Activated naive CD4-positive, alpha-beta T cell treated with anti-CD3 and anti-CD28 coated beads for 36 hours (primary cell): ENCODE data around the gene COA5. TPM values are rescaled to one million over a fixed set of nuclear protein-coding genes. Genes with fewer than 3 reads are reported as not detected.
"Not testable (repeated sequence)": the region's sequence is repeated elsewhere in the genome, so short reads cannot be mapped to it uniquely, and the experiment has no call there.

Experiments
- CTCF ChIA-PET: fragments of 350-600 bp; sonication (Branson Sonifier 250); formaldehyde crosslinking; loops from one replicate; lab custom pipeline; 2021; ENCODE audit warnings: antibody characterized with exemption; lab: Charles Lee
- DNase-seq: peaks from one replicate; pipeline ENCODE4 v3.0.0-alpha.2; 2020
- H3K27ac Mint-ChIP-seq: one replicate; pipeline ENCODE4 v1.8.0; 2021; ENCODE audit warnings: mild to moderate bottlenecking, mixed read lengths
- H3K27me3 Mint-ChIP-seq: one replicate; pipeline ENCODE4 v1.8.0; 2021; ENCODE audit warnings: low read depth, mixed read lengths
- H3K36me3 Mint-ChIP-seq: one replicate; pipeline ENCODE4 v1.8.0; 2021; ENCODE audit warnings: low read depth, mixed read lengths
- H3K4me1 Mint-ChIP-seq: one replicate; pipeline ENCODE4 v1.8.0; 2021; ENCODE audit warnings: low read depth, mixed read lengths
- H3K4me3 Mint-ChIP-seq: one replicate; pipeline ENCODE4 v1.8.0; 2021; ENCODE audit warnings: mild to moderate bottlenecking, moderate library complexity, mixed read lengths
- H3K9me3 Mint-ChIP-seq: one replicate; pipeline ENCODE4 v1.8.0; 2021; ENCODE audit warnings: mixed read lengths
- intact Hi-C: fragments of 100-400 bp; cut with micrococcal nuclease; formaldehyde crosslinking; loops from one replicate; pipeline ENCODE4 v1.15.1; 2023
- total RNA-seq, 2 experiments: library from RNA; stranded (reverse); gene quantifications; one replicate each; pipeline ENCODE4 v1.2.3, GENCODE V29; 2021

Gene COA5
- total RNA-seq, 2 experiments from 2014 or later, result 34.4 to 37.8 TPM

- DNase-seq, result no peak
- peak overlapping the region; percentile 10 for H3K27ac Mint-ChIP-seq
- intact Hi-C loops, result loop anchor here (5.0 to 10.0 kb wide), 2 partner anchors 550 to 732 kb away; partner anchors contain the start of genes EIF5B, LIPT1, TSGA10 and TXNDC9
- H3K4me3 Mint-ChIP-seq, result no peak overlapping the region
- H3K9me3 Mint-ChIP-seq, result no peaks in the 10 kb centered on the region
- H3K36me3 Mint-ChIP-seq, result peaks cover 12% of the 10 kb centered on the region
- CTCF ChIA-PET, result interaction anchor here (1.0 to 2.3 kb wide), 6 partner anchors 9 to 232 kb away, joined by 3 to 8 read pairs (median 4); no protein-coding TSS in a partner anchor
- H3K4me1 Mint-ChIP-seq, result peaks cover 40% of the 10 kb centered on the region
- H3K27me3 Mint-ChIP-seq, result no peaks in the 10 kb centered on the region
Measured at GRCh38 chr2:98605076-98605475, 3.2 kb downstream of the COA5 start.

GRCh38 chr2:98604547-98604946, 3.8 kb downstream of the COA5 start:
- no peaks in the 10 kb centered on the region for H3K27me3 Mint-ChIP-seq
- H3K36me3 Mint-ChIP-seq, result peaks cover 10% of the 10 kb centered on the region
- peak overlapping the region; percentile 10 for H3K27ac Mint-ChIP-seq
- no peaks in the 10 kb centered on the region for H3K9me3 Mint-ChIP-seq
- CTCF ChIA-PET, result interaction anchor here (1.0 to 2.3 kb wide), 5 partner anchors 8 to 233 kb away, joined by 3 to 8 read pairs (median 5); no protein-coding TSS in a partner anchor
- H3K4me1 Mint-ChIP-seq, result peaks cover 35% of the 10 kb centered on the region
- peak; percentile 46 for DNase-seq
- intact Hi-C loops, result loop anchor here (10.0 kb wide), 1 partner anchor 550 kb away; the partner anchor contains the start of genes LIPT1 and TSGA10
- H3K4me3 Mint-ChIP-seq, result no peak overlapping the region

DNA sequence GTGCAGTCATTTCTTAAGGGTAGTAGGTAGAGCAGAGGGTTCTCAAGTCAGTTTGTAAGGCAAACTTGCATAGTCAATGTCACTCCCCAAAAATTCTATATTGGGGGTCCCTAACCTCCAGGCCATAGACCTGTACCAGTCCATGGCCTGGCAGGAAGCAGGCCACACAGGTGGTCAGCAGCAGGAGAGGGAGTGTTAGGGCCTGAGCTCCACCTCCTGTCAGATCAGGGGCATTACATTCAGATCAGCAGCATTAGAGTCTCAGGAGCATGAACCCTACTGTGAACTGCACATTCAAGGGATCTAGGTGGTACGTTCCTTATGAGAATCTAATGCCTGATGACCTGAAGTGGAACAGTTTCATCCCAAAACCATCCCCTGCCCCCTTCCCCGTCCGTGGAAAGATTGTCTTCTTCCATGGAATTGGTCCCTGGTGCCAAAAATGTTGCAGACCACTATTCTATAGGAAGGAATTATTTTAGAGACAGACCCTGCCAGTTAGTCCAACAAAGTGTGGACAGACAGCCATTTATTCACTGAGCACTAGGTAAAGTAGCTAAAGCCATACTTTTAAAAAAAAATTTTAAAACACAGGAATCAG, 6.7 kb downstream of the COA5 start:
- DNase-seq, result no peak

GRCh38 chr2:98598781-98599428, 9.4 kb downstream of the COA5 start:
- DNase-seq, result no peak
- intact Hi-C loops, result no loop called here
- Mint-ChIP-seq H3K4me3 (no peak overlapping the region), H3K27me3 (no peaks in the 10 kb centered on the region), H3K4me1 (peaks cover 11% of the 10 kb centered on the region), H3K9me3 (peaks cover 3% of the 10 kb centered on the region), H3K36me3 (peaks cover 40% of the 10 kb centered on the region), H3K27ac (peak overlapping the region; percentile 61)
- CTCF ChIA-PET, result interaction anchor here (0.6 to 0.7 kb wide), 3 partner anchors 67 to 291 kb away, joined by 3 to 5 read pairs (median 4); no protein-coding TSS in a partner anchor

More for the DNA sequence above, 6.7 kb downstream of the COA5 start:
- Mint-ChIP-seq H3K4me1 (peaks cover 31% of the 10 kb centered on the region), H3K4me3 (no peak overlapping the region), H3K27ac (peak overlapping the region; percentile 36), H3K27me3 (no peaks in the 10 kb centered on the region), H3K36me3 (peaks cover 28% of the 10 kb centered on the region), H3K9me3 (no peaks in the 10 kb centered on the region)
- intact Hi-C loops, result loop anchor here (1.0 to 10.0 kb wide), 2 partner anchors 188 to 553 kb away; partner anchors contain the start of genes LIPT1 and TSGA10
- CTCF ChIA-PET, result interaction anchor here (0.7 to 1.6 kb wide), 4 partner anchors 24 to 118 kb away, joined by 3 to 5 read pairs (median 3); no protein-coding TSS in a partner anchor

- peaks cover 42% of the 10 kb centered on the region for H3K36me3 Mint-ChIP-seq
- H3K4me3 Mint-ChIP-seq, H3K9me3 Mint-ChIP-seq, intact Hi-C loops, DNase-seq, H3K27ac Mint-ChIP-seq, CTCF ChIA-PET, H3K27me3 Mint-ChIP-seq: not testable (repeated sequence)
- peaks cover 16% of the 10 kb centered on the region for H3K4me1 Mint-ChIP-seq
Measured at GRCh38 chr2:98594665-98595064, 13.6 kb downstream of the COA5 start.

DNA sequence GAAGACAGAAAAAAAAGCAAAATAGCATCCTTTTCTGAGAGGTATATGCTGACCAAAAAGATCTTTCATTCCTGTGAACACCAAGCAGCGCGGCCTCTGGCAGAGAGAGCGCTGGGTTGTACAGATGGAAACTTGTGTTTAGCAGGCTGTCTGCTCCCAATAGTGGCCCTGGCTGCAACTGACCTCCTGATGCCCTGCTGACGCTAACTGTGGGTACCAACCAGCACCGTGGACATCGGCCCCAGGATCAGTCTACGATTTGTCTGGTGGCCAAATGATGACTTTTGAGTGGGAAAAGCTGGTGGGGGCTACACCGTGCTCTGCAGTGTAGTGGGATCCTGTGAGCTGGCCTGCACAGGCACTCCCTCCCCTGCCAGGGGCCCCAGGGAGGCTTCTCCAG, 15.7 kb downstream of the COA5 start:
- H3K4me3 Mint-ChIP-seq, result no peak overlapping the region
- DNase-seq, result no peak
- H3K9me3 Mint-ChIP-seq, result peaks cover 7% of the 10 kb centered on the region
- CTCF ChIA-PET, result interaction anchor here (0.5 kb wide), 1 partner anchor 245 kb away, joined by 5 read pairs; no protein-coding TSS in a partner anchor
- intact Hi-C loops, result no loop called here
- no peaks in the 10 kb centered on the region for H3K27me3 Mint-ChIP-seq
- peaks cover 16% of the 10 kb centered on the region for H3K4me1 Mint-ChIP-seq
- H3K36me3 Mint-ChIP-seq, result peaks cover 31% of the 10 kb centered on the region
- no peak overlapping the region for H3K27ac Mint-ChIP-seq

- no peak for DNase-seq
- Mint-ChIP-seq H3K27ac (no peak overlapping the region), H3K27me3 (no peaks in the 10 kb centered on the region), H3K4me3 (no peak overlapping the region), H3K4me1 (peaks cover 12% of the 10 kb centered on the region), H3K9me3 (peaks cover 7% of the 10 kb centered on the region), H3K36me3 (peaks cover 22% of the 10 kb centered on the region)
- CTCF ChIA-PET, result no interaction called here
- intact Hi-C loops, result loop anchor here (5.0 kb wide), 1 partner anchor 248 kb away; no protein-coding TSS in a partner anchor
Measured at GRCh38 chr2:98589489-98589888, 18.8 kb downstream of the COA5 start.

GRCh38 chr2:98588880-98589431, 19.4 kb downstream of the COA5 start:
- no peak for DNase-seq
- no peaks in the 10 kb centered on the region for H3K27me3 Mint-ChIP-seq
- peaks cover 5% of the 10 kb centered on the region for H3K9me3 Mint-ChIP-seq
- H3K4me3 Mint-ChIP-seq, result no peak overlapping the region
- H3K36me3 Mint-ChIP-seq, result peaks cover 18% of the 10 kb centered on the region
- intact Hi-C loops, result loop anchor here (5.0 kb wide), 1 partner anchor 248 kb away; no protein-coding TSS in a partner anchor
- CTCF ChIA-PET, result no interaction called here
- no peak overlapping the region for H3K27ac Mint-ChIP-seq
- H3K4me1 Mint-ChIP-seq, result peaks cover 12% of the 10 kb centered on the region

GRCh38 chr2:98586551-98587140, 21.7 kb downstream of the COA5 start:
- intact Hi-C loops, result loop anchor here (5.0 kb wide), 1 partner anchor 251 kb away; no protein-coding TSS in a partner anchor
- no peaks in the 10 kb centered on the region for H3K9me3 Mint-ChIP-seq
- CTCF ChIA-PET, result interaction anchor here (1.3 kb wide), 1 partner anchor 18 kb away, joined by 5 read pairs; no protein-coding TSS in a partner anchor
- DNase-seq, result no peak
- no peak overlapping the region for H3K4me3 Mint-ChIP-seq
- no peaks in the 10 kb centered on the region for H3K27me3 Mint-ChIP-seq
- H3K4me1 Mint-ChIP-seq, result peaks cover 12% of the 10 kb centered on the region
- H3K36me3 Mint-ChIP-seq, result peaks cover 8% of the 10 kb centered on the region
- no peak overlapping the region for H3K27ac Mint-ChIP-seq

DNA sequence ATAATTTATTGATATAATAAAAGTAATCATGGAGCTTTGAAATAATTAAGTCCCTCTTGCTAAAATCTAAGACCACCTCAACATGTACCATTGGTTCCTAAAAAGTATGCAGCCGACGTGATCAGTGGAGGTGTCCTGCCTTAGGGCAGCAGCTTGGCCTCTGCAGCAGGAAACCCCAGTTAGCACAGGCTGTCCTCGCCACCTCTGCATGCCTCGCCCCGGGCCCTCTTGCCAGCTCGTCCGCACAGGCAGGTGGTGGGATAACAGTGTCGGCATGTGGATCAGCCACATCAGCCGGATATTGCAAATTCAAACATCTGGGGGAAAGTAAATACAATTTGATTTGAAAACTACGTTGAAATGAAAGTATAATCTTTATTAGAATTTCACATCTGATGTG, 22.9 kb downstream of the COA5 start:
- no peak overlapping the region for H3K4me3 Mint-ChIP-seq
- H3K4me1 Mint-ChIP-seq, result peaks cover 7% of the 10 kb centered on the region
- no peaks in the 10 kb centered on the region for H3K27me3 Mint-ChIP-seq
- H3K36me3 Mint-ChIP-seq, result peaks cover 6% of the 10 kb centered on the region
- H3K27ac Mint-ChIP-seq, result no peak overlapping the region
- DNase-seq, result no peak
- H3K9me3 Mint-ChIP-seq, result no peaks in the 10 kb centered on the region
- CTCF ChIA-PET, result interaction anchor here (0.8 to 1.2 kb wide), 2 partner anchors 201 to 252 kb away, joined by 3 read pairs; no protein-coding TSS in a partner anchor
- intact Hi-C loops, result loop anchor here (5.0 kb wide), 1 partner anchor 252 kb away; no protein-coding TSS in a partner anchor

DNA sequence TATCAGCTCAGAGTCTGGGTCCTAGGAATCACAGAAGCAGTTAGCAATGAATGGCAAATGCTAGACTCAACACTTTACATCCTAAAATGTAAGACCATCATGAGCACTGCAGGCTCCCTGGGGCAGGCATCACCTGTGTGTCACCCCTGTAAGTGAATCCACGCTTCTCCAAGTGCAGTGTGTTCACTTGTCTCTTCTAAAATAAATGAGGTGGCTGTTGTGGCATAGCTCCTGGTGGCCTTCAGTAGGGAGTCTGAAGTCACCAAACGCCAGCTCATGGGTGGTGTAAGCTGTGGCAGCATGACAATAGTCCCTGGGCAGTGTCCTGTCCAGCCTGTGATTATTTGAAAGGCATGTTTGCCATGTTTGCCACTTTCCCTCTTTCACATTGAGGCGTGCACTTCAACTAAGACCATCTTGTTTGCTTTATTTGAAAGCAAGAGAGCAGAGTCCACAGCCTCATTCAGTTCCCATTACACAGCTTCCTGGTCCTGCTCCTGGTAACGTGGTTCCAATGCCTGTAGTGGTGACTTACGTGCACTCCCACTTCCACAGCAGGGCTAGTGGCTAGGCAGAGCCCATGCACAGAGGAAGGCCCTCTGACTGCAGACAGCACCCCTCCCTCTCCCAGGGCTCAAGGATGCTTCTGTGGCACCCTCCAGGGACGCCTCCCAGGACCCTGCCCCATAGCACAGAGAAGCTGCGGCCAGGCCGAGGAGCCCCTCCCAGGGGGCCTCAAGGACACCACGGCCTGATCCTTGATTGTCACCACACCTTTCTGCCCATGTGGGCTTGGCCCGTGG, 24.3 kb downstream of the COA5 start:
- H3K27me3 Mint-ChIP-seq, result no peaks in the 10 kb centered on the region
- H3K4me1 Mint-ChIP-seq, result peaks cover 4% of the 10 kb centered on the region
- DNase-seq, result no peak
- no peak overlapping the region for H3K4me3 Mint-ChIP-seq
- CTCF ChIA-PET, result no interaction called here
- intact Hi-C loops, result no loop called here
- peaks cover 6% of the 10 kb centered on the region for H3K36me3 Mint-ChIP-seq
- no peaks in the 10 kb centered on the region for H3K9me3 Mint-ChIP-seq
- H3K27ac Mint-ChIP-seq, result no peak overlapping the region
